SK-N-SH (cell line): ENCODE data around the gene SLC5A2. TPM values are rescaled to one million over a fixed set of nuclear protein-coding genes. Genes with fewer than 3 reads are reported as not detected.

Experiments
- CTCF ChIA-PET: fragments of 300-600, 350-600 bp; formaldehyde crosslinking; extraction: SDS; loops from one replicate; lab custom pipeline; 2021; lab: Yijun Ruan, JAX
- POLR2A ChIA-PET: fragments of 350-600 bp; sonication (Branson Sonifier 250); formaldehyde crosslinking; extraction: SDS; loops from one replicate; lab custom pipeline; 2020; ENCODE audit warnings: antibody characterized with exemption, inconsistent platforms; lab: Yijun Ruan, JAX
- DNase-seq: peaks from one replicate; pipeline ENCODE4 v3.0.0; 2012
- H2AFZ ChIP-seq: fragments of 200-600 bp; sonication (generic); 2 replicates; pipeline ENCODE4 v1.8.1; 2016; ENCODE audit warnings: antibody characterized with exemption, mild to moderate bottlenecking, low read depth
- H3F3A ChIP-seq: fragments of 200-600 bp; sonication (generic); replicated peaks from 2 replicates; pipeline ENCODE3; 2016; ENCODE audit warnings: antibody characterized with exemption, mild to moderate bottlenecking; ENCODE audit not compliant: insufficient read depth
- H3K27ac ChIP-seq, 2 experiments: fragments of 200-500 bp in 1 of 2; fragments of 200-600 bp in 1 of 2; sonication (Bioruptor generic) in 1 of 2; sonication (generic), shearing (Covaris generic) in 1 of 2; 2 replicates each; pipeline versions ENCODE4 v1.5.1 to v1.6.1; 2014 to 2016; ENCODE audit warnings: low read depth in 2 of 2, inconsistent platforms in 1 of 2, low read length in 1 of 2, mild to moderate bottlenecking in 1 of 2, mixed read lengths in 1 of 2
- H3K27me3 ChIP-seq: fragments of 200-600 bp; sonication (generic), shearing (Covaris generic); 2 replicates; pipeline ENCODE4 v1.6.1; 2016; ENCODE audit warnings: mixed run types; ENCODE audit not compliant: insufficient read depth
- H3K36me3 ChIP-seq, 2 experiments: fragments of 200-500 bp in 1 of 2; fragments of 200-600 bp in 1 of 2; sonication (Bioruptor generic) in 1 of 2; sonication (generic) in 1 of 2; replicated peaks in 1 of 2; 2 replicates each; pipeline versions ENCODE3 to v1.5.1; 2014 to 2016; ENCODE audit warnings: low read length in 1 of 2, mild to moderate bottlenecking in 1 of 2; ENCODE audit not compliant: insufficient read depth in 2 of 2, control insufficient read depth in 1 of 2
- H3K4me1 ChIP-seq, 2 experiments: fragments of 200-500 bp in 1 of 2; fragments of 200-600 bp in 1 of 2; sonication (Bioruptor generic) in 1 of 2; sonication (generic), shearing (Covaris generic) in 1 of 2; 2 replicates each; pipeline versions ENCODE4 v1.5.1 to v1.6.1; 2014 to 2016; ENCODE audit warnings: low read depth in 1 of 2, low read length in 1 of 2, mixed run types in 1 of 2; ENCODE audit not compliant: insufficient read depth in 2 of 2, control insufficient read depth in 1 of 2
- H3K4me2 ChIP-seq: fragments of 200-600 bp; sonication (generic), shearing (Covaris generic); 2 replicates; pipeline ENCODE4 v1.6.1; 2017; ENCODE audit warnings: mixed run types
- H3K4me3 ChIP-seq, 2 experiments: fragments of 200-500 bp in 1 of 2; fragments of 200-600 bp in 1 of 2; sonication (Bioruptor generic) in 1 of 2; sonication (generic), shearing (Covaris generic) in 1 of 2; 2 replicates each; pipeline versions ENCODE4 v1.5.1 to v1.8.1; 2014 to 2016; ENCODE audit warnings: low read depth in 2 of 2, inconsistent platforms in 1 of 2, low read length in 1 of 2, mild to moderate bottlenecking in 1 of 2, mixed read lengths in 1 of 2, moderate library complexity in 1 of 2
- H3K79me2 ChIP-seq: fragments of 200-600 bp; sonication (generic); 2 replicates; pipeline ENCODE4 v1.8.1; 2017; ENCODE audit warnings: mild to moderate bottlenecking; ENCODE audit not compliant: insufficient read depth
- H3K9ac ChIP-seq: fragments of 200-600 bp; sonication (generic); 2 replicates; pipeline ENCODE4 v1.6.1; 2017; ENCODE audit warnings: mixed run types
- H3K9me2 ChIP-seq: fragments of 200-600 bp; sonication (generic); 2 replicates; pipeline ENCODE4 v1.6.1; 2017; ENCODE audit warnings: mixed run types
- H3K9me3 ChIP-seq: fragments of 200-600 bp; sonication (generic); 2 replicates; pipeline ENCODE4 v1.6.1; 2017; ENCODE audit warnings: mixed run types, mild to moderate bottlenecking, moderate library complexity
- H4K20me1 ChIP-seq: fragments of 200-600 bp; sonication (generic); 2 replicates; pipeline ENCODE4 v1.6.1; 2017; ENCODE audit warnings: mild to moderate bottlenecking, mixed run types; ENCODE audit not compliant: insufficient read depth
- ELF1 ChIP-seq: IDR thresholded peaks from 2 replicates; pipeline ENCODE4 v1.4.0; 2012
- EP300 ChIP-seq, 2 experiments: IDR thresholded peaks; 2 replicates each; pipeline versions ENCODE4 v1.4.0 to v1.6.1; 2012; ENCODE audit warnings: borderline replicate concordance in 1 of 2, low read depth in 1 of 2, low read length in 1 of 2
- EZH2phosphoT487 ChIP-seq: fragments of 200-600 bp; sonication (generic); IDR thresholded peaks from 2 replicates; pipeline ENCODE4 v1.6.1; 2017; ENCODE audit warnings: low read depth, mixed run types, mild to moderate bottlenecking, antibody characterized with exemption, moderate library complexity, borderline replicate concordance
- FOSL2 ChIP-seq: IDR thresholded peaks from 2 replicates; pipeline ENCODE4 v1.4.0; 2012; ENCODE audit warnings: low read depth, mild to moderate bottlenecking, moderate library complexity, borderline replicate concordance
- FOXJ3 ChIP-seq: sonication (generic); formaldehyde crosslinking; IDR thresholded peaks from 2 replicates; pipeline ENCODE4 v1.5.1; 2020; ENCODE audit warnings: mild to moderate bottlenecking, missing genetic modification reagents
- POLR2AphosphoS5 ChIP-seq: IDR thresholded peaks from 2 replicates; pipeline ENCODE4 v1.6.1; 2012; ENCODE audit warnings: low read depth, low read length
- RCOR1 ChIP-seq: fragments of 150-350 bp; IDR thresholded peaks from 2 replicates; pipeline ENCODE4 v1.6.1; 2017; ENCODE audit warnings: antibody characterized with exemption, low read length
- TAF1 ChIP-seq: IDR thresholded peaks from 2 replicates; pipeline ENCODE4 v1.6.1; 2012; ENCODE audit warnings: low read depth, mild to moderate bottlenecking, low read length, moderate library complexity, borderline replicate concordance
- WGBS: methylation state at CpG from one replicate; pipeline ENCODE4 v1.1.6; 2017; ENCODE audit warnings: low lambda C conversion rate; 5-methylcytosine and 5-hydroxymethylcytosine counted together
- polyA plus RNA-seq, 3 experiments: library from polyadenylated mRNA; depleted of rRNA; stranded (reverse); fragments of >200 nt; gene quantifications; 2 replicates each; pipeline ENCODE4 v1.2.3, GENCODE V29; 2012
- TF ChIP-seq, protein P1 (sequence below): IDR thresholded peaks from 2 replicates; pipeline ENCODE4 v1.6.1; 2012; ENCODE audit warnings: mild to moderate bottlenecking, low read depth, low read length, moderate library complexity
- TF ChIP-seq, protein P2 (sequence below): fragments of 200-600 bp; sonication (generic); IDR thresholded peaks from 2 replicates; pipeline ENCODE4 v1.6.1; 2017; ENCODE audit warnings: antibody characterized with exemption, mild to moderate bottlenecking, moderate library complexity
- TF ChIP-seq, protein P3 (sequence below): IDR thresholded peaks from 2 replicates; pipeline ENCODE4 v1.4.0; 2012; ENCODE audit warnings: low read depth, borderline replicate concordance
- TF ChIP-seq, protein P4 (sequence below): IDR thresholded peaks from 2 replicates; pipeline ENCODE4 v1.4.0; 2012; ENCODE audit warnings: low read depth

Gene SLC5A2
- polyA plus RNA-seq, 1 of the 3 experiments (the other 2 are of a cell fraction), result 0.31 TPM

DNA sequence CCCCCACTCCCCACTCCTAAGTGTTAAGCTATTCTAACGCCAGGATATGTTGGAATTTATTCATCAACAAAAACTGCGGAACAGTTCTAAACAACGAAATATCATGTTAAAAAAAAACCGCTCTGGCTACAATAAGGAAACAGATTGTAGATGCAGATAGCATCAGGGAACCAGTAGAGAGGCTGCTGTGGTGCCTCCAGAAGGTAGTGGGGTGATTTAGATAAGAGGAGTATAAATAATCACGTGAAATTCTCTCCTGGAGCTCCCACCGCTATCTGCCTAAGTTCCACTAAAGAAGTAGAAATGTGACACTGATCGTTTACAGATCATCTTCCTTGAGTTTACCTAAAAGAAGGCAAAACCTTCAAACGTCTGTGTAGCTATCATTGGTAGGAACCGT, 52.8 kb downstream of the SLC5A2 start (continued):
- TF ChIP-seq EP300 (IDR thresholded peaks at IDR 0.05; ENCODE audit: borderline replicate concordance in 1 of 2, low read depth in 1 of 2, low read length in 1 of 2), result no peak
- TF ChIP-seq EZH2phosphoT487, result no peak

DNA sequence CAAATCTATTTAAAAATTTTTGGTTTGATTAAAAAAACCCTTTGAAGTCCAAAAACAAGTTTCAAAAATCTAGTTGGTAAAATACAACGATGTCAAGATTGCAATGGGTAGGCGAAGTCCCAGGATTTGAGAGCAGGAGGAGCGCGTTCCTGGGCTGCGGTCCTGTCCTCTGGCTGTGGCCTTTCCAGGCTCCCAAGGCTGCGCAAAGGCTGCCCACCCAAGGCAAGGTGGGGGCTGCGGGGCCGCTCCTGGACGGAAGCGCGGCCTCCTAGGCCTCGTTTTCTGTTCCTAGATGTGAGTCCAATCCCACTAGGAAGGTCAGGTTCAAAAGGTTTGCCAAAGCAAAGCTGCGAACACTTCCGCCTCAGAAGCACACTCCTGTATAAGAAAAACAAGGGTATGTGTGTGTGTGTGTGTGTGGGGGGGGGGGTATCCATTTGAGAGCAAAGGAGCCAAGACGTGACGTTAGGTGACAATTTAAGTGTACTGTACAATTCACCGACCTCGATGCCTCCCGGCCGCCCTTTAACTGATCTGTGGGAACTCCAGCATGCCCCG, 54.0 kb downstream of the SLC5A2 start:
- CTCF ChIA-PET, result no interaction called here
- TF ChIP-seq TAF1 (no peak), EP300 (IDR thresholded peaks at IDR 0.05; ENCODE audit: borderline replicate concordance in 1 of 2, low read depth in 1 of 2, low read length in 1 of 2) (no peak), FOSL2 (no peak), POLR2AphosphoS5 (no peak), FOXJ3 (CRISPR knock-in tag) (no peak), ELF1 (no peak), RCOR1 (no peak)
- TF ChIP-seq, protein P1, sequence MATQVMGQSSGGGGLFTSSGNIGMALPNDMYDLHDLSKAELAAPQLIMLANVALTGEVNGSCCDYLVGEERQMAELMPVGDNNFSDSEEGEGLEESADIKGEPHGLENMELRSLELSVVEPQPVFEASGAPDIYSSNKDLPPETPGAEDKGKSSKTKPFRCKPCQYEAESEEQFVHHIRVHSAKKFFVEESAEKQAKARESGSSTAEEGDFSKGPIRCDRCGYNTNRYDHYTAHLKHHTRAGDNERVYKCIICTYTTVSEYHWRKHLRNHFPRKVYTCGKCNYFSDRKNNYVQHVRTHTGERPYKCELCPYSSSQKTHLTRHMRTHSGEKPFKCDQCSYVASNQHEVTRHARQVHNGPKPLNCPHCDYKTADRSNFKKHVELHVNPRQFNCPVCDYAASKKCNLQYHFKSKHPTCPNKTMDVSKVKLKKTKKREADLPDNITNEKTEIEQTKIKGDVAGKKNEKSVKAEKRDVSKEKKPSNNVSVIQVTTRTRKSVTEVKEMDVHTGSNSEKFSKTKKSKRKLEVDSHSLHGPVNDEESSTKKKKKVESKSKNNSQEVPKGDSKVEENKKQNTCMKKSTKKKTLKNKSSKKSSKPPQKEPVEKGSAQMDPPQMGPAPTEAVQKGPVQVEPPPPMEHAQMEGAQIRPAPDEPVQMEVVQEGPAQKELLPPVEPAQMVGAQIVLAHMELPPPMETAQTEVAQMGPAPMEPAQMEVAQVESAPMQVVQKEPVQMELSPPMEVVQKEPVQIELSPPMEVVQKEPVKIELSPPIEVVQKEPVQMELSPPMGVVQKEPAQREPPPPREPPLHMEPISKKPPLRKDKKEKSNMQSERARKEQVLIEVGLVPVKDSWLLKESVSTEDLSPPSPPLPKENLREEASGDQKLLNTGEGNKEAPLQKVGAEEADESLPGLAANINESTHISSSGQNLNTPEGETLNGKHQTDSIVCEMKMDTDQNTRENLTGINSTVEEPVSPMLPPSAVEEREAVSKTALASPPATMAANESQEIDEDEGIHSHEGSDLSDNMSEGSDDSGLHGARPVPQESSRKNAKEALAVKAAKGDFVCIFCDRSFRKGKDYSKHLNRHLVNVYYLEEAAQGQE, result no peak
- TF ChIP-seq, protein P2, sequence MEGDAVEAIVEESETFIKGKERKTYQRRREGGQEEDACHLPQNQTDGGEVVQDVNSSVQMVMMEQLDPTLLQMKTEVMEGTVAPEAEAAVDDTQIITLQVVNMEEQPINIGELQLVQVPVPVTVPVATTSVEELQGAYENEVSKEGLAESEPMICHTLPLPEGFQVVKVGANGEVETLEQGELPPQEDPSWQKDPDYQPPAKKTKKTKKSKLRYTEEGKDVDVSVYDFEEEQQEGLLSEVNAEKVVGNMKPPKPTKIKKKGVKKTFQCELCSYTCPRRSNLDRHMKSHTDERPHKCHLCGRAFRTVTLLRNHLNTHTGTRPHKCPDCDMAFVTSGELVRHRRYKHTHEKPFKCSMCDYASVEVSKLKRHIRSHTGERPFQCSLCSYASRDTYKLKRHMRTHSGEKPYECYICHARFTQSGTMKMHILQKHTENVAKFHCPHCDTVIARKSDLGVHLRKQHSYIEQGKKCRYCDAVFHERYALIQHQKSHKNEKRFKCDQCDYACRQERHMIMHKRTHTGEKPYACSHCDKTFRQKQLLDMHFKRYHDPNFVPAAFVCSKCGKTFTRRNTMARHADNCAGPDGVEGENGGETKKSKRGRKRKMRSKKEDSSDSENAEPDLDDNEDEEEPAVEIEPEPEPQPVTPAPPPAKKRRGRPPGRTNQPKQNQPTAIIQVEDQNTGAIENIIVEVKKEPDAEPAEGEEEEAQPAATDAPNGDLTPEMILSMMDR, result no peak
- TF ChIP-seq, protein P3, sequence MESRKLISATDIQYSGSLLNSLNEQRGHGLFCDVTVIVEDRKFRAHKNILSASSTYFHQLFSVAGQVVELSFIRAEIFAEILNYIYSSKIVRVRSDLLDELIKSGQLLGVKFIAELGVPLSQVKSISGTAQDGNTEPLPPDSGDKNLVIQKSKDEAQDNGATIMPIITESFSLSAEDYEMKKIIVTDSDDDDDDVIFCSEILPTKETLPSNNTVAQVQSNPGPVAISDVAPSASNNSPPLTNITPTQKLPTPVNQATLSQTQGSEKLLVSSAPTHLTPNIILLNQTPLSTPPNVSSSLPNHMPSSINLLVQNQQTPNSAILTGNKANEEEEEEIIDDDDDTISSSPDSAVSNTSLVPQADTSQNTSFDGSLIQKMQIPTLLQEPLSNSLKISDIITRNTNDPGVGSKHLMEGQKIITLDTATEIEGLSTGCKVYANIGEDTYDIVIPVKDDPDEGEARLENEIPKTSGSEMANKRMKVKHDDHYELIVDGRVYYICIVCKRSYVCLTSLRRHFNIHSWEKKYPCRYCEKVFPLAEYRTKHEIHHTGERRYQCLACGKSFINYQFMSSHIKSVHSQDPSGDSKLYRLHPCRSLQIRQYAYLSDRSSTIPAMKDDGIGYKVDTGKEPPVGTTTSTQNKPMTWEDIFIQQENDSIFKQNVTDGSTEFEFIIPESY, result no peak
- TF ChIP-seq, protein P4, sequence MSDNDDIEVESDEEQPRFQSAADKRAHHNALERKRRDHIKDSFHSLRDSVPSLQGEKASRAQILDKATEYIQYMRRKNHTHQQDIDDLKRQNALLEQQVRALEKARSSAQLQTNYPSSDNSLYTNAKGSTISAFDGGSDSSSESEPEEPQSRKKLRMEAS, result no peak
- no peaks in the 10 kb centered on the region for H4K20me1 ChIP-seq
- POLR2A ChIA-PET, result no interaction called here
- no peak overlapping the region for H2AFZ ChIP-seq
- H3F3A ChIP-seq, result no peaks in the 10 kb centered on the region
- no peak overlapping the region; a peak in 1 of 4 replicates for H3K4me3 ChIP-seq
- H3K9me3 ChIP-seq, result no peaks in the 10 kb centered on the region
- no peaks in the 10 kb centered on the region for H3K9me2 ChIP-seq
- no peaks in the 10 kb centered on the region for H3K79me2 ChIP-seq
- WGBS, result 70% methylated on average over 18 of the region's 21 CpGs
- H3K27me3 ChIP-seq, result peaks cover 37% of the 10 kb centered on the region; the same call in 1 of the 2 replicates
- no peak overlapping the region; the same call in 1 of the 2 replicates for H3K4me2 ChIP-seq
- H3K36me3 ChIP-seq, result no peaks in the 10 kb centered on the region
- no peak for DNase-seq
- peaks cover 0 to 2% of the 10 kb centered on the region in 2 experiments; a peak in 1 of 4 replicates for H3K4me1 ChIP-seq
- no peak overlapping the region for H3K9ac ChIP-seq
- H3K27ac ChIP-seq, result no peak overlapping the region
